Mononuclear cell (primary cell): ENCODE measurements around the gene PNKP. TPM values are rescaled to one million over a fixed set of nuclear protein-coding genes. Genes with fewer than 3 reads are reported as not detected.

ENCODE experiments used
- H3K27me3 ChIP-seq: 2 replicates; pipeline ENCODE4 v1.6.0; 2011; ENCODE audit warnings: low read length, control low read depth; ENCODE audit not compliant: insufficient read depth
- H3K4me1 ChIP-seq: 2 replicates; pipeline ENCODE4 v1.5.1; 2011; ENCODE audit warnings: mild to moderate bottlenecking, low read length, control low read depth; ENCODE audit not compliant: insufficient read depth
- H3K4me3 ChIP-seq: 2 replicates; pipeline ENCODE4 v1.5.1; 2011; ENCODE audit warnings: mild to moderate bottlenecking, low read length, moderate library complexity
- H3K9me3 ChIP-seq: 2 replicates; pipeline ENCODE4 v1.5.1; 2011; ENCODE audit warnings: low read depth, mild to moderate bottlenecking, control low read depth, low read length
- total RNA-seq: library from RNA; depleted of rRNA; stranded (reverse); fragments of >200 nt; gene quantifications from one replicate; pipeline ENCODE4 v1.2.3, GENCODE V29; 2012

The PNKP gene
- total RNA-seq, 1 donor, result 28.4 TPM

- Histone ChIP-seq H3K4me3 (no peak overlapping the region), H3K4me1 (peaks cover 40% of the 10 kb centered on the region), H3K9me3 (no peaks in the 10 kb centered on the region), H3K27me3 (no peaks in the 10 kb centered on the region)
Observed at GRCh38 chr19:49894879-49895565, 27.6 kb upstream of the PNKP start.

- peaks cover 44% of the 10 kb centered on the region for H3K4me1 ChIP-seq
Observed at GRCh38 chr19:49894011-49894664, 26.8 kb upstream of the PNKP start.

DNA sequence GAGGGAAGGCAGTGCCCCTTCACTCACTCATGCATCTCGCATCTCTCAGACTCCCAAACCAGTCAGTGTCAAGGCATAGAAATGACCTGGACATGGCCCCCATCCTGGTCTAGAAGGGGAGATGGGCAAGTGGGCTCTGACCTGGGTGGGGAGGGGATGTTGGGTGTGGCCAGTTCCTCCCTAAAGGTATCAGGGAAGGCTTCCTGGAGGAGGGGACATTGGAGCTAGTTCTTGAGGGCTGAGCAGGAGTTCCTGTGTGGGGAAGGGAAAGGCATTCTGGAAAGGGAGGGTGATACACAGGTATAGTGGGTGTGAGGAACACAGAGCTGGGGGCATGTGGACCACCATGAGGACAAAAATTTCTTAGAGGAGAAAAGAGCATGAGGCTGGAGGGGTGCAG, 25.3 kb upstream of the PNKP start:
- H3K27me3 ChIP-seq, result no peaks in the 10 kb centered on the region
- peaks cover 36% of the 10 kb centered on the region for H3K4me1 ChIP-seq
- no peak overlapping the region for H3K4me3 ChIP-seq
- no peaks in the 10 kb centered on the region for H3K9me3 ChIP-seq

More at GRCh38 chr19:49894011-49894664, 26.8 kb upstream of the PNKP start:
- H3K9me3 ChIP-seq, result no peaks in the 10 kb centered on the region
- H3K27me3 ChIP-seq, result no peaks in the 10 kb centered on the region
- no peak overlapping the region for H3K4me3 ChIP-seq

- H3K9me3 ChIP-seq, result no peaks in the 10 kb centered on the region
- H3K27me3 ChIP-seq, result no peaks in the 10 kb centered on the region
- no peak overlapping the region for H3K4me3 ChIP-seq
Observed at GRCh38 chr19:49891393-49891792, 24.0 kb upstream of the PNKP start.

GRCh38 chr19:49890349-49891311, 23.3 kb upstream of the PNKP start:
- H3K27me3 ChIP-seq, result no peaks in the 10 kb centered on the region
- peaks cover 16% of the 10 kb centered on the region for H3K4me1 ChIP-seq
- peak overlapping the region; percentile 18 for H3K4me3 ChIP-seq
- no peaks in the 10 kb centered on the region for H3K9me3 ChIP-seq

More at GRCh38 chr19:49891393-49891792, 24.0 kb upstream of the PNKP start:
- H3K4me1 ChIP-seq, result peaks cover 24% of the 10 kb centered on the region

DNA sequence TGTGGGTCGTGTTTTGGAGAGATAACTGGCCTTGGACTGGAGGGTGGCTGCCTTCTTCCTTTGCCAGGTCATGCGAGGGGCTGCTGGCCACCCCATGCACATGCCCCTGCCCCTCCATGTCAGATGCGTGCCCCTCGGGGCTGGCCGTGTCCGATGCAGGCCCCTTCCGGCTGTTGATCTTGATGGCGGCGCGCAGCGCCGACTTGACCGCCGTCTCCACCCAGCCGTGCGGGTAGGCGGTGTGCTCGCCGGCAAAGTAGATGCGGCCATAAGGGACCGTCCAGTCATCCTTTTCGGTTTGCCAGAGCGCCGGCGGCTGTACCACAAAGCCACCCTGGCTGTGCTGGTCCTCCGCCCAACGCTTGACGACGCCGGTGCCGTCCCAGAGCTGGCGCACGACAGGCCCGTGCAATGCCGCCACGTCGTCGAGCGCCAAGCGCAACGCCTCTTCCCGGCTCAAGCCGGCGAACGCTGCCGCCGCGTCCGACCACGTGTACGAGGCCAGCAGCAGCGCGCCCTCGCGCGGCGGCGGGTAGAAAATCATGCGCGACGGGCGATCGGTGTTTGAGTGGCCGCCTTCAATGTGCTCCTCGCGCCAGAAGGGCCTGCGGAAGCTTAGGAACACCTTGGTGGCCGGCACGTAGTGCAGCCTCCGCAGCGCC, 22.4 kb upstream of the PNKP start:
- Histone ChIP-seq H3K27me3 (no peaks in the 10 kb centered on the region), H3K9me3 (no peaks in the 10 kb centered on the region), H3K4me3 (peak overlapping the region; percentile 18), H3K4me1 (peaks cover 9% of the 10 kb centered on the region)

- Histone ChIP-seq H3K4me3 (no peak overlapping the region), H3K27me3 (no peaks in the 10 kb centered on the region), H3K9me3 (no peaks in the 10 kb centered on the region), H3K4me1 (peaks cover 9% of the 10 kb centered on the region)
Observed at GRCh38 chr19:49889038-49889686, 21.8 kb upstream of the PNKP start.

GRCh38 chr19:49888510-49888824, 21.1 kb upstream of the PNKP start:
- H3K4me1 ChIP-seq, result peaks cover 9% of the 10 kb centered on the region
- no peak overlapping the region for H3K4me3 ChIP-seq
- H3K27me3 ChIP-seq, result no peaks in the 10 kb centered on the region
- H3K9me3 ChIP-seq, result no peaks in the 10 kb centered on the region

- Histone ChIP-seq H3K9me3 (no peaks in the 10 kb centered on the region), H3K4me3 (no peak overlapping the region), H3K4me1 (peaks cover 9% of the 10 kb centered on the region), H3K27me3 (no peaks in the 10 kb centered on the region)
Observed at GRCh38 chr19:49887665-49888509, 20.5 kb upstream of the PNKP start.

DNA sequence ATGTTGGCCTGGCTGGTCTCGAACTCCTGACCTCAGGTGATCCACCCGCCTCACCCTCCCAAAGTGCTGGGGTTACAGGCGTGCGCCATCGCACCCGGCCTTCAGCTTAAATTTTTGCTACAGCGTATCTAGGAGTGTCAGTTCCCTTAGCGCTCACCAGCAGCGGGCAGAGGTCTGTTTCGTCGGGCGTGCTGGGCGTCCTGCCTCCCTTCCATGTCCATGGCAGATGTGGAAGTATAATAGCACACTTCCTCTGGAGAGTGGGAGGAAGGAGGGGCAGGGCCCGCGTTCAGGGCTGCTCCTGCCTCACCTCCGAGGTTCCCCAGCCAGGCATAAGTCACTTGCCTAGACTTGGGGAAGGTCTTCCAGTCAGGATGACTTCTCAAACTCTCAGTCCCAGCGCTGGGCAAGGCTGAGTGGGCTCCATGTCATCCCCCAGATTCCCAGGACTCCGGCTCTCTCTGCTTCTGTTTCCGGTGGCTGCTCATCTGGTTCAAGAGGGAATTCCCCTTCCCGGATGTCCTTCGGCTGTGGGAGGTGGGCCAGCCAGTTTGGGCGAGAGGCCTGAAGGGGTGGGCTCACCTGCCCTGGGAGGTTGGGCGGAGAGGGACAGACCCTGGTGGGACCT, 19.8 kb upstream of the PNKP start:
- no peak overlapping the region for H3K4me3 ChIP-seq
- no peaks in the 10 kb centered on the region for H3K9me3 ChIP-seq
- no peaks in the 10 kb centered on the region for H3K27me3 ChIP-seq
- H3K4me1 ChIP-seq, result peaks cover 9% of the 10 kb centered on the region

- H3K9me3 ChIP-seq, result no peaks in the 10 kb centered on the region
- H3K4me3 ChIP-seq, result no peak overlapping the region
- no peaks in the 10 kb centered on the region for H3K27me3 ChIP-seq
- peaks cover 2% of the 10 kb centered on the region for H3K4me1 ChIP-seq
Observed at GRCh38 chr19:49884760-49885159, 17.4 kb upstream of the PNKP start.

DNA sequence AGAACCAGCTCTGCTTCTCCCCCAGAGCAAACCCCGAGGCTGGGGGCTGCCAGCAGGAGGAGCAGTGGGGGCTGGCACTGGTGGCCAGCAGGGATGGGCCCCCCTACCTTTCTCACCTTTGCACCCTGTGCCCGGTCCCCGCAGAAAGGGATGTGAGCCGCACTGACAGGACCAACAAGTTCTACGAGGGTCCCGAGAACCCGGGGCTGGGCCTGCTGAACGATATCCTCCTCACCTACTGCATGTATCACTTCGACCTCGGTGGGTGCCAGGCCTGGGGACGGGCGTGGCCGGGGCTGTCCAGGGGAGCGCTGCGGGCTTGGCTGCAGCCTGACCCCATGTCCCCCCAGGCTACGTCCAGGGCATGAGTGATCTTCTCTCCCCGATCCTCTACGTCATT, 16.7 kb upstream of the PNKP start:
- no peaks in the 10 kb centered on the region for H3K9me3 ChIP-seq
- H3K4me1 ChIP-seq, result peaks cover 2% of the 10 kb centered on the region
- H3K27me3 ChIP-seq, result no peaks in the 10 kb centered on the region
- no peak overlapping the region for H3K4me3 ChIP-seq

DNA sequence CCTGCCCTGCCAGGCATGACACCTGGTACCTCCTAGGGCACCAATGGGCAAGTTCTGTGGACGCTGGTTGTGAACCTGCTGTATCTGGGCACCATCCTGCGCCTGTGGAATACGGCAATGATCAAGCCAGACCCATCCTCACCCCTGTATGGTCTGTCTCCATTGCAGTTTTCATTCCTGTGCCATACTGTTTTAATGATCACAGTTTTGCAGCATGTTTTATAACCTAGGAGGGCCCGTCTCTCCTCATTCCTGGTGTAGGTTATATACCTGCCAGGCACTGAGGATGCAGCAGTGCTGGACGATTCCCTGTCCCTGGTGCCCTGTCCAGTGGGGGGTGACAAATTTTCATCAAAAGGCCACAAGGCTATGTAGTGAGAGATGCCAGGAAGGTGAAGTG, 15.7 kb upstream of the PNKP start:
- Histone ChIP-seq H3K4me3 (no peak overlapping the region), H3K27me3 (no peaks in the 10 kb centered on the region), H3K9me3 (no peaks in the 10 kb centered on the region), H3K4me1 (peaks cover 12% of the 10 kb centered on the region)
